AG04449 (cell line): ENCODE results near the gene SKI.

ENCODE experiments used
- CTCF ChIA-PET: fragments of 350-600 bp; formaldehyde crosslinking; extraction: SDS; loops from one replicate; lab custom pipeline; 2021; ENCODE audit warnings: antibody characterized with exemption; lab: Yijun Ruan, JAX
- POLR2A ChIA-PET: fragments of 400-600, 350-600 bp; formaldehyde crosslinking; extraction: SDS; loops from one replicate; lab custom pipeline; 2020; ENCODE audit warnings: antibody characterized with exemption, inconsistent platforms; lab: Yijun Ruan, JAX
- DNase-seq: peaks from one replicate; pipeline ENCODE4 v3.0.0-alpha.2; 2010; ENCODE audit warnings: low read depth, low spot score
- H3K4me3 ChIP-seq: 2 replicates; pipeline ENCODE4 v1.5.1; 2011; ENCODE audit warnings: low read depth, mild to moderate bottlenecking, control low read depth, low read length
- CTCF ChIP-seq: IDR thresholded peaks from one replicate; pipeline ENCODE4 v1.5.1; 2011; ENCODE audit warnings: mild to moderate bottlenecking, moderate library complexity, low read length, control low read depth, inconsistent platforms; ENCODE audit not compliant: insufficient read depth; ENCODE audit errors: missing control alignments

The SKI gene

DNA sequence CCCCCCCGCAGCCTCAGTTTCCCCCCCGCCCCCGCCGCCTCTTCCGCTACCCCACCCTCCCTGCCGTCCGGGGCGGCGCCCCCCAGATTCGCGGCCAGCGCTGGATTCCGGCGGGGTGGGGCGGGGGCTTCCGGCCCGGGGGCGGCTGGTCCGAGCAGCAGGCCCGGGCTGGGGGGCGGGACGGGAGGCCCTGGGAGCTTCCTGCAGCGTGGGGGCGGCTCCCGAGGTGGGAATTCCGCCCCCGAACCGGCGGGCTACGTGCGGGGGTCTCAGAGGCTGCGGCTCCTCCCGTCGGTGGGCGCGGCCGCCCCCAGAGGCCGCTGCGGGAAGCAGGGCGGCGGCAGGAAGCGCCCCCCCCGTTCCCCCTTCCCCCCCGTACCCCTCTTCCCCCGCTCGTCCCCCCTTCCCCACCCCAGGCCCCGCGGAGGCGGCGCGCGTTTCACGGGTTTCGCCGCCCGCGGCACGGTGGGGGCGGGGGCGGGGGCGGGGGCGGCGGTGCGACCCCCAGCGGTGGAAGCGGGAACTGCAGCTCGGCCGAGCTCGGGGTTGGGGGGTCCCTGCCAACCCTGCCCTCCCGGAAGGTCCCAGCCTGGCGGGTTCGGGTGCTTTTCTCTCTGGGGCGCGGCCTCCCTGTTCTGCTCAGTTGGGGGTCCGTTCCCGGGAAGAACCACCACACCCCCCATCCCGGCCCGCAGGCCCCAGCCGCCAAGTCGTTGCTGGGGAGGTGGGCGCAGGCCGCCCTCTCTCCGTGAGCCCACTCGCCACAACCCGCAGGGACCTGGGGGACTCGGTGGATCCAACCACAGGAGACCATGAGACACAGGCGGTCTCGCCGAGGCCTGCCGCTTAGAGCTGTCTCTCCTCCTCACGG is 86.9 kb downstream of the SKI start:
- CTCF ChIA-PET, result interaction anchor here (0.6 to 7.5 kb wide), 24 partner anchors 8 to 119 kb away, joined by 3 to 43 read pairs (median 4); partner anchors contain the start of gene FAAP20
- POLR2A ChIA-PET, result interaction anchor here (1.0 to 1.5 kb wide), 4 partner anchors 77 to 116 kb away, joined by 3 to 7 read pairs (median 3); partner anchors contain the start of genes MORN1 and RER1
- H3K4me3 ChIP-seq, result peak overlapping the region; percentile 54
- peak; percentile 73 for TF ChIP-seq CTCF
- DNase-seq, result no peak

GRCh38 chr1:2315674-2316450 is 87.7 kb downstream of the SKI start:
- DNase-seq, result no peak
- no peak for TF ChIP-seq CTCF
- POLR2A ChIA-PET, result interaction anchor here (0.5 to 1.5 kb wide), 5 partner anchors 19 to 117 kb away, joined by 3 to 7 read pairs (median 3); no protein-coding TSS in a partner anchor
- no peak overlapping the region for H3K4me3 ChIP-seq
- CTCF ChIA-PET, result interaction anchor here (0.6 to 7.5 kb wide), 23 partner anchors 8 to 120 kb away, joined by 3 to 43 read pairs (median 4); partner anchors contain the start of gene FAAP20

DNA sequence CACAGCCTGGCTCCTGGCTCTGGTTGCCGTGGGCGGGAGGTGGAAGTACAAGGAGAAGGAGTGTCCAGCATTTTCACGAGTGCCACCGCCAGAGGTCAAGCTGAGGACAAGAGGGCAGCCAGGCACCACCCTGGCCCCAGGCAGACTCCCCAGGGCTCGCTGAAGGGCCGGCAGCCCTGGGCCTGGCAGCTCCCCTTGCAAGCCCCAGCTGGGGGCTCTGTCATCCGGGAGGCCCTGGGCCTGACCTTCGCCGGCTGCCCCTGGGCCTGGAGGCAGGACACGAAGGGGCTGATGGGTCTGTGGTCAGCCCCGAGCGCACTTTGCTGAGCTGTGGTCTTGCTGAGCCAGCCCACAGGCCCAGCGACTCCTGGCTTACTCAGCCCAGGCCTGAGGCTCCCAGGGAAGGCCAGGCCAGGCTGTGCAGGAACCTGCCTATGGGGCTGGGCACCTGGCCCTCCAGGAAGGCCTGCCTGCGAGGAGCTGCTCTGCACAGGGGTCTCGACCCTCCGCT is 88.4 kb downstream of the SKI start:
- no peak overlapping the region for H3K4me3 ChIP-seq
- ChIA-PET CTCF (interaction anchor here (0.7 to 7.5 kb wide), 12 partner anchors 10 to 121 kb away, joined by 3 to 43 read pairs (median 4); partner anchors contain the start of gene FAAP20), POLR2A (interaction anchor here (1.0 to 1.1 kb wide), 2 partner anchors 87 to 88 kb away, joined by 3 to 5 read pairs; no protein-coding TSS in a partner anchor)
- no peak for TF ChIP-seq CTCF
- no peak for DNase-seq

GRCh38 chr1:2317230-2318065 is 89.3 kb downstream of the SKI start:
- ChIA-PET CTCF (interaction anchor here (1.3 to 7.5 kb wide), 7 partner anchors 26 to 122 kb away, joined by 3 to 43 read pairs (median 5); partner anchors contain the start of gene FAAP20), POLR2A (interaction anchor here (1.0 kb wide), 1 partner anchor 87 kb away, joined by 5 read pairs; no protein-coding TSS in a partner anchor)
- DNase-seq, result no peak
- no peak for TF ChIP-seq CTCF
- no peak overlapping the region for H3K4me3 ChIP-seq
